K562 (cell line): ENCODE results near the gene FIG4.

Source experiments
- EZH2 ChIP-seq: IDR thresholded peaks from 2 replicates; pipeline ENCODE4 v1.6.1; 2012; ENCODE audit warnings: low read depth, mild to moderate bottlenecking, inconsistent platforms, low read length, borderline replicate concordance
- FOXJ2 ChIP-seq: fragments of 200-800 bp; sonication (Bioruptor generic); IDR thresholded peaks from 2 replicates; pipeline ENCODE4 v1.6.1; 2016; ENCODE audit warnings: missing genetic modification characterization, missing compliant biosample characterization
- JUNB ChIP-seq: fragments of 450-650 bp; formaldehyde crosslinking; conservative IDR thresholded peaks from 2 replicates; pipeline ENCODE4 v1.4.0; 2020; ENCODE audit warnings: mild to moderate bottlenecking
- KAT7 ChIP-seq: sonication (generic); formaldehyde crosslinking; IDR thresholded peaks from 2 replicates; pipeline ENCODE4 v1.8.0; 2022; ENCODE audit warnings: missing genetic modification reagents, mild to moderate bottlenecking, borderline replicate concordance
- POLR2AphosphoS5 ChIP-seq: IDR thresholded peaks from 2 replicates; pipeline ENCODE4 v1.6.1; 2011; ENCODE audit warnings: mild to moderate bottlenecking, low read depth, low read length, moderate library complexity; ENCODE audit not compliant: control insufficient read depth, insufficient read depth
- RFX5 ChIP-seq: IDR thresholded peaks from 2 replicates; pipeline ENCODE4 v1.6.1; 2011; ENCODE audit warnings: low read depth, mild to moderate bottlenecking, improper control_type of control experiment, low read length
- SP1 ChIP-seq: sonication (generic); formaldehyde crosslinking; IDR thresholded peaks from 2 replicates; pipeline ENCODE4 v1.8.1; 2022; ENCODE audit warnings: mild to moderate bottlenecking, missing genetic modification reagents
- TF ChIP-seq, protein P1 (sequence below), 3 experiments: IDR thresholded peaks in 2 of 3; conservative IDR thresholded peaks in 1 of 3; 2 replicates each; pipeline ENCODE4 v1.5.1; 2011 to 2012; ENCODE audit warnings: low read length in 3 of 3, mild to moderate bottlenecking in 3 of 3, control low read depth in 2 of 3, improper control_type of control experiment in 1 of 3, inconsistent platforms in 1 of 3, low read depth in 1 of 3, mixed read lengths in 1 of 3, moderate library complexity in 1 of 3; ENCODE audit not compliant: insufficient read depth in 2 of 3
- TF ChIP-seq, protein P2 (sequence below): fragments of 250-450 bp; sonication (Bioruptor Pico); IDR thresholded peaks from 2 replicates; pipeline ENCODE4 v1.5.0; 2020; ENCODE audit warnings: mild to moderate bottlenecking, borderline replicate concordance

DNA sequence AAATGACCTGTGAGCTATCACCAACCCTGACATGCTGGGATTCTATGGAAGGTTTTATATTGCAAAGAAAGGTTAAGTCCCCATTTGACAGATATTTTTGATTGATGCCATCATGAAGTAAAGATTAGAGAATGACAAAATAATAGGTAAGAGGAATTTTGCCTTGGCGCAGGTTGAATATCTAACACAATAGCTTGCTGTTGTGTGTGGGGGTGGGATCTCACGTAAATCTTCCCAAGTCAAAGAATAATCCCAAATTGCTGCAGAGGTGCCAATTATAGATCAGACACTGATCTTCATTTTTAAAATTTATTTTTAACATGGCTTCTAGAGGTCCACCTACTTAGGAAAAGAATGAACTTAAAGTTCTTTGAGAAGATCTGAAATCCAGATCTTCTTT lies 135.5 kb downstream of the FIG4 start:
- TF ChIP-seq, protein P1, sequence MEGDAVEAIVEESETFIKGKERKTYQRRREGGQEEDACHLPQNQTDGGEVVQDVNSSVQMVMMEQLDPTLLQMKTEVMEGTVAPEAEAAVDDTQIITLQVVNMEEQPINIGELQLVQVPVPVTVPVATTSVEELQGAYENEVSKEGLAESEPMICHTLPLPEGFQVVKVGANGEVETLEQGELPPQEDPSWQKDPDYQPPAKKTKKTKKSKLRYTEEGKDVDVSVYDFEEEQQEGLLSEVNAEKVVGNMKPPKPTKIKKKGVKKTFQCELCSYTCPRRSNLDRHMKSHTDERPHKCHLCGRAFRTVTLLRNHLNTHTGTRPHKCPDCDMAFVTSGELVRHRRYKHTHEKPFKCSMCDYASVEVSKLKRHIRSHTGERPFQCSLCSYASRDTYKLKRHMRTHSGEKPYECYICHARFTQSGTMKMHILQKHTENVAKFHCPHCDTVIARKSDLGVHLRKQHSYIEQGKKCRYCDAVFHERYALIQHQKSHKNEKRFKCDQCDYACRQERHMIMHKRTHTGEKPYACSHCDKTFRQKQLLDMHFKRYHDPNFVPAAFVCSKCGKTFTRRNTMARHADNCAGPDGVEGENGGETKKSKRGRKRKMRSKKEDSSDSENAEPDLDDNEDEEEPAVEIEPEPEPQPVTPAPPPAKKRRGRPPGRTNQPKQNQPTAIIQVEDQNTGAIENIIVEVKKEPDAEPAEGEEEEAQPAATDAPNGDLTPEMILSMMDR (IDR thresholded peaks at IDR 0.05 in 2 of 3, conservative IDR thresholded peaks at IDR 0.05 in 1 of 3; ENCODE audit: insufficient read depth in 2 of 3, low read depth in 1 of 3, low read length in 3 of 3) = no peak
- TF ChIP-seq FOXJ2 (no peak), POLR2AphosphoS5 (no peak), RFX5 (no peak), SP1 (CRISPR knock-in tag) (no peak), EZH2 (no peak), JUNB (CRISPR knock-in tag) (no peak), KAT7 (CRISPR knock-in tag) (no peak)
- TF ChIP-seq, protein P2, sequence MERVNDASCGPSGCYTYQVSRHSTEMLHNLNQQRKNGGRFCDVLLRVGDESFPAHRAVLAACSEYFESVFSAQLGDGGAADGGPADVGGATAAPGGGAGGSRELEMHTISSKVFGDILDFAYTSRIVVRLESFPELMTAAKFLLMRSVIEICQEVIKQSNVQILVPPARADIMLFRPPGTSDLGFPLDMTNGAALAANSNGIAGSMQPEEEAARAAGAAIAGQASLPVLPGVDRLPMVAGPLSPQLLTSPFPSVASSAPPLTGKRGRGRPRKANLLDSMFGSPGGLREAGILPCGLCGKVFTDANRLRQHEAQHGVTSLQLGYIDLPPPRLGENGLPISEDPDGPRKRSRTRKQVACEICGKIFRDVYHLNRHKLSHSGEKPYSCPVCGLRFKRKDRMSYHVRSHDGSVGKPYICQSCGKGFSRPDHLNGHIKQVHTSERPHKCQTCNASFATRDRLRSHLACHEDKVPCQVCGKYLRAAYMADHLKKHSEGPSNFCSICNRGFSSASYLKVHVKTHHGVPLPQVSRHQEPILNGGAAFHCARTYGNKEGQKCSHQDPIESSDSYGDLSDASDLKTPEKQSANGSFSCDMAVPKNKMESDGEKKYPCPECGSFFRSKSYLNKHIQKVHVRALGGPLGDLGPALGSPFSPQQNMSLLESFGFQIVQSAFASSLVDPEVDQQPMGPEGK = no peak
